Prostate gland (tissue), 2 donors: Measurements from ENCODE around the gene SMIM36.
A peak's percentile ranks its signal among the peaks of the same experiment; 100 is the strongest.

Experiments used
- POLR2A ChIP-seq: fragments of 450-650 bp; IDR thresholded peaks from one replicate; pipeline ENCODE4 v1.6.1; 2016; ENCODE audit warnings: antibody characterized with exemption, mild to moderate bottlenecking
- POLR2AphosphoS5 ChIP-seq: sonication (generic); formaldehyde crosslinking; IDR thresholded peaks from one replicate; pipeline ENCODE4 v1.6.1; 2017; ENCODE audit warnings: antibody characterized with exemption
- TF ChIP-seq, protein P1 (sequence below), 4 experiments: fragments of 200-600 bp in 2 of 4; fragments of 450-650 bp in 2 of 4; sonication (generic) in 2 of 4; IDR thresholded peaks; 1 replicate in 3 of 4; 2 replicates in 1 of 4; pipeline ENCODE4 v1.5.1; 2016 to 2019; ENCODE audit warnings: antibody characterized with exemption in 4 of 4, mild to moderate bottlenecking in 2 of 4, moderate library complexity in 2 of 4

DNA sequence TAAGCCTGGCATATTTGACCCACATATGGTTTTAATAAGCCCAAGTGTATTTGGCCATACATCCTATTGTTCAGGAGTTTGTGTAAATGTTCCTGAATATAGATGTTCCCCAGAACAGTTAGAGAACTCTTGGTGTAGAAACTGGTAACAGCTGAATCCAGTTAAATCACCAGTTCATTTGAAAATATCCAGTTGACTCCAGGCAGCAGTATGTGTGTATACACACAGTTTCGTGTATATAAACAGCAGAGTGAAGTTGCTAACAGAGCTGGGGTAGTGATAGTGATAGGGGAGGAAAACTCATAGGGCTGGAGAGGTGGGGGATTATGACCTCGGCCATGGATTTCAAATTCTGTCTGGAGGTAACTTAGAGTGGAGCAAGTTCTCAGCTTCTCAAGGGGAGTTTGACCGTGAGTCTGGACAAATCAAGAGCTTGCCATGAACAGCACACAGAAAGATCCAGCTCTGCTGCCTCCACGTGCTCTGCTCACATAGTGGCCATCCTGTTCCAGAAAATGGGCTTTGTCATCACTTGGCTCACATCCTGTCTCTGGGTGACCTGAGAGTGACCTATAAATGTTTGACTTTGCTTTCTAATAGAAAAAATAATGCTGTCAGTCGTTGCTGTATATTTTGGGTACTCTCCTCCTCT lies 59.0 kb downstream of the SMIM36 start:
- TF ChIP-seq, protein P1, sequence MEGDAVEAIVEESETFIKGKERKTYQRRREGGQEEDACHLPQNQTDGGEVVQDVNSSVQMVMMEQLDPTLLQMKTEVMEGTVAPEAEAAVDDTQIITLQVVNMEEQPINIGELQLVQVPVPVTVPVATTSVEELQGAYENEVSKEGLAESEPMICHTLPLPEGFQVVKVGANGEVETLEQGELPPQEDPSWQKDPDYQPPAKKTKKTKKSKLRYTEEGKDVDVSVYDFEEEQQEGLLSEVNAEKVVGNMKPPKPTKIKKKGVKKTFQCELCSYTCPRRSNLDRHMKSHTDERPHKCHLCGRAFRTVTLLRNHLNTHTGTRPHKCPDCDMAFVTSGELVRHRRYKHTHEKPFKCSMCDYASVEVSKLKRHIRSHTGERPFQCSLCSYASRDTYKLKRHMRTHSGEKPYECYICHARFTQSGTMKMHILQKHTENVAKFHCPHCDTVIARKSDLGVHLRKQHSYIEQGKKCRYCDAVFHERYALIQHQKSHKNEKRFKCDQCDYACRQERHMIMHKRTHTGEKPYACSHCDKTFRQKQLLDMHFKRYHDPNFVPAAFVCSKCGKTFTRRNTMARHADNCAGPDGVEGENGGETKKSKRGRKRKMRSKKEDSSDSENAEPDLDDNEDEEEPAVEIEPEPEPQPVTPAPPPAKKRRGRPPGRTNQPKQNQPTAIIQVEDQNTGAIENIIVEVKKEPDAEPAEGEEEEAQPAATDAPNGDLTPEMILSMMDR (IDR thresholded peaks at IDR 0.05), result no peak
- TF ChIP-seq POLR2AphosphoS5, result peak; percentile 47
- TF ChIP-seq POLR2A, result no peak
